Psoas muscle (tissue), 8 donors: ENCODE results near the gene RLN2. TPM values are rescaled to one million over a fixed set of nuclear protein-coding genes. Genes with fewer than 3 reads are reported as not detected.

Experiments used
- ATAC-seq, 4 donors: fragments of 200-7000 bp; cut with Tn5 transposase; one replicate each; pipeline ENCODE4 v1.9.1; 2020; ENCODE audit warnings: moderate library complexity in 3 of 4, mild to moderate bottlenecking in 2 of 4
- DNase-seq, 2 donors: peaks; one replicate each; pipeline ENCODE4 v3.0.0-alpha.2; 2020
- H3K27ac ChIP-seq: fragments of 200-600 bp; one replicate; pipeline ENCODE4 v1.8.0; 2022
- H3K27me3 ChIP-seq, 3 donors: fragments of 200-600 bp in 1 of 3; one replicate each; pipeline versions ENCODE4 v1.6.1 to v1.8.0; 2013 to 2022; ENCODE audit warnings: low read length in 2 of 3, mild to moderate bottlenecking in 2 of 3, moderate library complexity in 1 of 3; ENCODE audit not compliant: insufficient read depth in 3 of 3
- H3K36me3 ChIP-seq, 2 donors: fragments of 200-600 bp in 1 of 2; one replicate each; pipeline versions ENCODE4 v1.6.1 to v1.8.0; 2013 to 2022; ENCODE audit warnings: low read depth in 1 of 2, mild to moderate bottlenecking in 1 of 2, moderate library complexity in 1 of 2; ENCODE audit not compliant: insufficient read depth in 1 of 2
- H3K4me1 ChIP-seq: fragments of 200-600 bp; one replicate; pipeline ENCODE4 v1.8.0; 2022
- H3K4me3 ChIP-seq: fragments of 200-600 bp; one replicate; pipeline ENCODE4 v1.8.0; 2022; ENCODE audit warnings: mild to moderate bottlenecking
- H3K9me3 ChIP-seq: fragments of 200-600 bp; one replicate; pipeline ENCODE4 v1.8.0; 2022
- WGBS, 3 donors: extraction: QIAGEN DNeasy Blood & Tissue Kit; methylation state at CpG; one replicate each; pipeline versions ENCODE4 v1.1.6 to v1.1.7; 2013; 5-methylcytosine and 5-hydroxymethylcytosine counted together
- intact Hi-C, 2 donors: fragments of 100-400 bp; cut with DNase I; formaldehyde crosslinking; loops; one replicate each; pipeline versions ENCODE4 v1.11.0 to v1.14.2; 2022
- polyA plus RNA-seq, 3 donors: library from polyadenylated mRNA; stranded (reverse); fragments of 200-250 nt; gene quantifications; one replicate each; pipeline ENCODE4 v1.2.3, GENCODE V29; 2013
- total RNA-seq, 4 donors: library from RNA; stranded (reverse); fragmentation: NEBNext Ultra II Directional in 2 of 4; extraction: Animal tissue kit (Norgen Biotek cat#: 25700) in 2 of 4; gene quantifications; one replicate each; pipeline versions ENCODE4 v1.2.1 to v1.2.4, GENCODE V29; 2021 to 2023
- TF ChIP-seq, protein P1 (sequence below): fragments of 200-600 bp; IDR thresholded peaks from one replicate; pipeline ENCODE4 v1.8.0; 2022; ENCODE audit warnings: antibody characterized with exemption
- donor health status: healthy with polysubstance abuse.
- donor health status: DM: no; HTN: no; CAD: no; lungs with moderate emphysema.
- donor health status: Bipolar disorder and iron deficiency.
- donor health status: healthy.
- donor health status: DM: yes; HTN: yes; CAD: no.
- donor health status: DM: no; HTN: no; CAD: no.
- donor health status: DM: no; HTN: no; CAD: no.
- donor health status: DM: yes; HTN: yes; CAD: no.

The RLN2 gene
- total and polyA plus RNA-seq, 7 donors = 0.17 TPM; not detected in 6

DNA sequence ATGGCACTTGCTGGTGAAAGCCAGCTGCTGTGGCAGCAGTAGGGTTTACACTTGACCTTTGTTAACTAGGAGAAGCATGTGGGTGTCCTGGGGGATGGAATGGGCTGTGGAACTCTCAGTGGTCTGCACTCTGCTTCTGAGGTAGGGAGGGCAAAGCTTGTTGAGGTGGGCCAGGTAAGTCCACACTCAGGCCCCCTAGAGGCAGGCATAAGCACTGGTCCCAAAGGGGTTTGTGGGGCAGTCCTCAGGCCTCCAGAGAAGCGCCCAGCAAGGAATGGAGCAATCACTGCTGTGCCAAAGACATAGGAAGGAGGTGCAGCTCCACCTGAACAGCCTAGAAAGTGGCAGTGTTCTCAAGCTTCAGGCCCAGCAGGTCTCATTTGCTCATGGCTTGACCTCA lies 38.6 kb downstream of the RLN2 start:
- no peak overlapping the region for H3K4me3 ChIP-seq
- H3K27me3 ChIP-seq = no peaks in the 10 kb centered on the region
- no peaks in the 10 kb centered on the region for H3K36me3 ChIP-seq
- TF ChIP-seq, protein P1, sequence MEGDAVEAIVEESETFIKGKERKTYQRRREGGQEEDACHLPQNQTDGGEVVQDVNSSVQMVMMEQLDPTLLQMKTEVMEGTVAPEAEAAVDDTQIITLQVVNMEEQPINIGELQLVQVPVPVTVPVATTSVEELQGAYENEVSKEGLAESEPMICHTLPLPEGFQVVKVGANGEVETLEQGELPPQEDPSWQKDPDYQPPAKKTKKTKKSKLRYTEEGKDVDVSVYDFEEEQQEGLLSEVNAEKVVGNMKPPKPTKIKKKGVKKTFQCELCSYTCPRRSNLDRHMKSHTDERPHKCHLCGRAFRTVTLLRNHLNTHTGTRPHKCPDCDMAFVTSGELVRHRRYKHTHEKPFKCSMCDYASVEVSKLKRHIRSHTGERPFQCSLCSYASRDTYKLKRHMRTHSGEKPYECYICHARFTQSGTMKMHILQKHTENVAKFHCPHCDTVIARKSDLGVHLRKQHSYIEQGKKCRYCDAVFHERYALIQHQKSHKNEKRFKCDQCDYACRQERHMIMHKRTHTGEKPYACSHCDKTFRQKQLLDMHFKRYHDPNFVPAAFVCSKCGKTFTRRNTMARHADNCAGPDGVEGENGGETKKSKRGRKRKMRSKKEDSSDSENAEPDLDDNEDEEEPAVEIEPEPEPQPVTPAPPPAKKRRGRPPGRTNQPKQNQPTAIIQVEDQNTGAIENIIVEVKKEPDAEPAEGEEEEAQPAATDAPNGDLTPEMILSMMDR = no peak
- H3K27ac ChIP-seq = no peak overlapping the region
- no peaks in the 10 kb centered on the region for H3K9me3 ChIP-seq
- DNase-seq = no peak
- H3K4me1 ChIP-seq = no peaks in the 10 kb centered on the region
- no peak for ATAC-seq
- WGBS, 3 donors = 45 to 94% (median 88%) methylated on average over 1 of the region's 1 CpG
- intact Hi-C loops = no loop called here

- Histone ChIP-seq H3K36me3 (no peaks in the 10 kb centered on the region), H3K4me3 (no peak overlapping the region), H3K27ac (no peak overlapping the region), H3K4me1 (no peaks in the 10 kb centered on the region), H3K9me3 (no peaks in the 10 kb centered on the region), H3K27me3 (no peaks in the 10 kb centered on the region)
- DNase-seq = no peak
- TF ChIP-seq, protein P1 = no peak
- ATAC-seq = no peak
- intact Hi-C loops = no loop called here
These were observed 40.3 kb downstream of the RLN2 start for GRCh38 chr9:5264219-5264595.

- H3K4me1 ChIP-seq = no peaks in the 10 kb centered on the region
- TF ChIP-seq, protein P1 = peak; percentile 4
- WGBS, 3 donors = 18 to 21% (median 19%) methylated on average over 5 of the region's 5 CpGs
- H3K36me3 ChIP-seq = no peaks in the 10 kb centered on the region
- no peaks in the 10 kb centered on the region for H3K27me3 ChIP-seq
- no peak overlapping the region for H3K4me3 ChIP-seq
- DNase-seq (no peak), ATAC-seq (no peak)
- intact Hi-C loops = no loop called here
- H3K9me3 ChIP-seq = no peaks in the 10 kb centered on the region
- no peak overlapping the region for H3K27ac ChIP-seq
These were observed 40.9 kb downstream of the RLN2 start for GRCh38 chr9:5263351-5264218.

Other genes starting within 250 kb of the RLN2 start
- not detected for gene INSL6, start 119.1 kb downstream of the RLN2 start, total RNA-seq
- gene INSL6, start 119.1 kb downstream of the RLN2 start, polyA plus RNA-seq = not detected
- gene INSL4, start 73.3 kb downstream of the RLN2 start, total RNA-seq = not detected
- under 1 TPM in 2 of 3 donors, not detected in 1; 0.01 to 0.04 TPM for gene INSL4, start 73.3 kb downstream of the RLN2 start, polyA plus RNA-seq
- under 1 TPM in 1 of 4 donors, not detected in 3; 0.29 TPM for gene RLN1, start 35.2 kb upstream of the RLN2 start, total RNA-seq
- under 1 TPM in 2 of 3 donors, not detected in 1; 0.06 to 0.20 TPM for gene RLN1, start 35.2 kb upstream of the RLN2 start, polyA plus RNA-seq
- 10 to 100 TPM; 21.4 to 32.2 (median 26.8) TPM for gene PLGRKT, start 133.2 kb upstream of the RLN2 start, total RNA-seq
- 10 to 100 TPM; 25.0 to 50.4 (median 25.5) TPM for gene PLGRKT, start 133.2 kb upstream of the RLN2 start, polyA plus RNA-seq
- gene CD274, start 145.8 kb upstream of the RLN2 start, total RNA-seq = 1 to 10 TPM in 3 of 4 donors, under 1 TPM in 1; 0.93 to 4.6 (median 2.1) TPM
- 1 to 10 TPM in 2 of 3 donors, under 1 TPM in 1; 0.69 to 3.3 (median 2.5) TPM for gene CD274, start 145.8 kb upstream of the RLN2 start, polyA plus RNA-seq
- 1 to 10 TPM in 1 of 4 donors, under 1 TPM in 3; 0.50 to 1.3 (median 0.86) TPM for gene PDCD1LG2, start 205.8 kb upstream of the RLN2 start, total RNA-seq
- under 1 TPM; 0.29 to 0.62 (median 0.38) TPM for gene PDCD1LG2, start 205.8 kb upstream of the RLN2 start, polyA plus RNA-seq